ENCODE measurements around the gene UGP2. TPM values are rescaled to one million over a fixed set of nuclear protein-coding genes. Genes with fewer than 3 reads are reported as not detected.

UGP2 gene
- total RNA-seq, 2 donors from 2014 or later, result 57.3 to 68.6 TPM

DNA sequence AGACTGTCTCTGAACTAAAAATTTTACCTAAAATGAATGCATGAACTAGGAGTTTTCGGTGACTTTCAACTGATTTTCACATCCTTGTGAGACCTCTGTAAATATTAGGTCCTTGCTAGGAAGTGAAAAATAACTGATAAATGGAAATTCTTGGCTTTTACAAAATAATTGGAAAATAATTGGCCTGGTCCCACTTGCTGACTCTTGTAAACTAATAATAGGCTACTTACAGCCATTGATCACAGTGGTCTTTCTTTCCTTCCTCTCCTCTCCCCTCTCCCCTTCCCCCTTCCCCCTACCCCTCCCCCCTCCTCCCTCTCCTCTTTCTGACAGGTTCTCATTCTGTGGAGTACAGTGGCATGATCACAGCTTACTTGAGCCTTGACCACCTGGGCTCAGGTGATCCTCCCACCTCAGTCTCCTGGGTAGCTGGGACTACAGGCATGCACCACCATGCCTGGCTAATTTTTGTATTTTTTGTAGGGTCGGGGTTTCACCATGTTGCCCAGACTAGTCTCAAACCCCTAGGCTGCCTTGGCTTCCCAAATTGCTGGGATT, 38.3 kb downstream of the UGP2 start:
- Histone ChIP-seq H3K9me3 (no peaks in the 10 kb centered on the region), H3K27ac (no peak overlapping the region), H3K4me1 (replicated peaks) (no peaks in the 10 kb centered on the region), H3K36me3 (no peaks in the 10 kb centered on the region), H3K27me3 (replicated peaks; ENCODE audit: insufficient read depth) (no peaks in the 10 kb centered on the region), H3K4me3 (no peak overlapping the region)
- 77% methylated on average over 2 of the region's 2 CpGs for WGBS
- intact Hi-C loops (cut with DNase I), result no loop called here
- DNase-seq (ENCODE audit: low spot score), result no peak
- TF ChIP-seq POLR2A (IDR thresholded peaks at IDR 0.05) (no peak), POLR2AphosphoS5 (IDR thresholded peaks at IDR 0.05) (no peak)
- TF ChIP-seq, protein P1, sequence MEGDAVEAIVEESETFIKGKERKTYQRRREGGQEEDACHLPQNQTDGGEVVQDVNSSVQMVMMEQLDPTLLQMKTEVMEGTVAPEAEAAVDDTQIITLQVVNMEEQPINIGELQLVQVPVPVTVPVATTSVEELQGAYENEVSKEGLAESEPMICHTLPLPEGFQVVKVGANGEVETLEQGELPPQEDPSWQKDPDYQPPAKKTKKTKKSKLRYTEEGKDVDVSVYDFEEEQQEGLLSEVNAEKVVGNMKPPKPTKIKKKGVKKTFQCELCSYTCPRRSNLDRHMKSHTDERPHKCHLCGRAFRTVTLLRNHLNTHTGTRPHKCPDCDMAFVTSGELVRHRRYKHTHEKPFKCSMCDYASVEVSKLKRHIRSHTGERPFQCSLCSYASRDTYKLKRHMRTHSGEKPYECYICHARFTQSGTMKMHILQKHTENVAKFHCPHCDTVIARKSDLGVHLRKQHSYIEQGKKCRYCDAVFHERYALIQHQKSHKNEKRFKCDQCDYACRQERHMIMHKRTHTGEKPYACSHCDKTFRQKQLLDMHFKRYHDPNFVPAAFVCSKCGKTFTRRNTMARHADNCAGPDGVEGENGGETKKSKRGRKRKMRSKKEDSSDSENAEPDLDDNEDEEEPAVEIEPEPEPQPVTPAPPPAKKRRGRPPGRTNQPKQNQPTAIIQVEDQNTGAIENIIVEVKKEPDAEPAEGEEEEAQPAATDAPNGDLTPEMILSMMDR (IDR thresholded peaks at IDR 0.05), result no peak

DNA sequence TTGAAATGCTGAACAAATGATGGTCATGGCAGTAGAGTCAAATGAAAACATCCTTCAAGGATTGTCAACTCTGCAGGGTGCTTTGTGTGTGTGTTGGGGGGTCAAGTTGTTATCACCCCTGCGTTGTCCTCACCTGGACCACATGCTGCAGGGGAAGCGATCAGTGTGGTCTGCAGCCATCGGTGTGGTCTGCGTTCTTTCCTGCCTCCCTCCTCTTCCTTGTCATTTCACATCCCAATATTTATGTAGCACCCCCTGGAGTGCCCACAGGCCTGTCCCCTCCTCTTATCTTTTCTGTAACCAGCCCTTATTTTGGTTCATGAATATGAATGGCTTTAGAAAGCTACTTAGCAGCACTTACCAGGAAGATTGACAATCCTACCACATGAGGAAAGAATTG, 38.9 kb downstream of the UGP2 start:
- no peaks in the 10 kb centered on the region for H3K27me3 ChIP-seq (replicated peaks; ENCODE audit: insufficient read depth)
- no peak overlapping the region for H3K4me3 ChIP-seq
- no peak overlapping the region for H3K27ac ChIP-seq
- H3K36me3 ChIP-seq, result no peaks in the 10 kb centered on the region
- TF ChIP-seq, protein P1 (IDR thresholded peaks at IDR 0.05), result no peak
- TF ChIP-seq POLR2A (IDR thresholded peaks at IDR 0.05) (no peak), POLR2AphosphoS5 (IDR thresholded peaks at IDR 0.05) (no peak)
- intact Hi-C loops (cut with DNase I), result no loop called here
- DNase-seq (ENCODE audit: low spot score), result no peak
- no peaks in the 10 kb centered on the region for H3K4me1 ChIP-seq (replicated peaks)
- H3K9me3 ChIP-seq, result no peaks in the 10 kb centered on the region
- WGBS, result 73% methylated on average over 4 of the region's 4 CpGs

DNA sequence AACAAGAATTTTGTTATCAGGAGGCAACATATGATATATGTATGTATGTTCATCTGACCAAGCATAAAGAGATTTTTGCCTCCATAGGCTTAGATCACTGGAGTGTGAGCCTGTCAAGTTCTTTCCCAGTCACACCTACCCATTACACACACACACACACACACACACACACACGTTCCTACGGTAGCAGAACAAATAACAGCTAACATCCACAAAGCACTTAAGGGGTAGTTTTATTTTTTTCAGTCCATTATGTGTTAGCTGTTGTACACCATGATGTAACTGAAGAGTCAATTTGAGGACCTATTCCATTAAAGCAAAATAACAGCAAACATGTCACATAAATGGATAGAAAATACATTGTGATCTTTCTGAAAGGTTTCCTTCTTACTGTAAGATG, 39.5 kb downstream of the UGP2 start:
- intact Hi-C loops (cut with DNase I), result no loop called here

DNA sequence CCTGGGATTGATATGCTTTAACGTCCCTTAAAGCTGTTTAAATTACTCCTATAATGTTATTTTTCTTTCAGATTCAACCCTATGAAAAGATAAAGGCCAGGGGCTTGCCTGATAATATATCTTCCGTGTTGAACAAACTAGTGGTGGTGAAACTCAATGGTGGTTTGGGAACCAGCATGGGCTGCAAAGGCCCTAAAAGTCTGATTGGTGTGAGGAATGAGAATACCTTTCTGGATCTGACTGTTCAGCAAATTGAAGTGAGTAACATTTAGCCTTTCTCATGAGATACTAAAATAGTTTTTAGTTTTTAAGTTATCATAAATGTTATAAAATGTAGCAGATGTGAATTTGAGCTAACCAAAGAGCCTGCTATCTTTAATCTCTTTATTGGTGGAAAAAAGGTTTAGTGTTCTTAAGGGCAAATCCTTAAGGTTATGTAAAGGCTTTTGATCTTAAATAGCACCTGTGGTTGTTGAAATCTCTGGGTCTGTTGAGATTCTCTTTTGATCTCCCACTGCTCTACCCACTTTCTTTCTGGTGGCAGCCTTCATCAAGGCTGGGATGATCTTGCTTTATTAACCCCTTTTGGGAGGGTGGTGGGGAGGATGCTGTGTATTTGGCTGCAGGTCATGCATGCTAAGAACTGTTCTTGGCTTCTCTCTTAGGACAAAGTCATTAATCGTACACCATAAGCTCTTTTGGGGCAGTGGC, 40.9 kb downstream of the UGP2 start:
- no peak for DNase-seq (ENCODE audit: low spot score)
- intact Hi-C loops (cut with DNase I), result no loop called here
- H3K9me3 ChIP-seq, result no peaks in the 10 kb centered on the region
- TF ChIP-seq, protein P1 (IDR thresholded peaks at IDR 0.05), result no peak
- TF ChIP-seq POLR2AphosphoS5 (IDR thresholded peaks at IDR 0.05), result no peak
- TF ChIP-seq POLR2A (IDR thresholded peaks at IDR 0.05), result no peak
- no peaks in the 10 kb centered on the region for H3K27me3 ChIP-seq (replicated peaks; ENCODE audit: insufficient read depth)
- H3K4me1 ChIP-seq (replicated peaks), result no peaks in the 10 kb centered on the region
- H3K36me3 ChIP-seq, result no peaks in the 10 kb centered on the region
- no peak overlapping the region for H3K27ac ChIP-seq
- 86% methylated on average over 3 of the region's 3 CpGs for WGBS
- H3K4me3 ChIP-seq, result no peak overlapping the region

More for the DNA sequence above, 39.5 kb downstream of the UGP2 start:
- no peak overlapping the region for H3K4me3 ChIP-seq
- H3K9me3 ChIP-seq, result no peaks in the 10 kb centered on the region
- no peaks in the 10 kb centered on the region for H3K4me1 ChIP-seq (replicated peaks)
- WGBS, result 60% methylated on average over 2 of the region's 2 CpGs
- TF ChIP-seq, protein P1 (IDR thresholded peaks at IDR 0.05), result no peak
- TF ChIP-seq POLR2A (IDR thresholded peaks at IDR 0.05), result no peak
- no peaks in the 10 kb centered on the region for H3K36me3 ChIP-seq
- no peaks in the 10 kb centered on the region for H3K27me3 ChIP-seq (replicated peaks; ENCODE audit: insufficient read depth)
- no peak overlapping the region for H3K27ac ChIP-seq
- DNase-seq (ENCODE audit: low spot score), result no peak

GRCh38 chr2:63886445-63886844, 44.7 kb downstream of the UGP2 start:
- no peaks in the 10 kb centered on the region for H3K27me3 ChIP-seq (replicated peaks; ENCODE audit: insufficient read depth)
- H3K36me3 ChIP-seq, result no peaks in the 10 kb centered on the region
- TF ChIP-seq, protein P1 (IDR thresholded peaks at IDR 0.05), result no peak
- TF ChIP-seq POLR2A (IDR thresholded peaks at IDR 0.05) (no peak), POLR2AphosphoS5 (IDR thresholded peaks at IDR 0.05) (no peak)
- no peak overlapping the region for H3K4me3 ChIP-seq
- intact Hi-C loops (cut with DNase I), result loop anchor here (2.0 kb wide), 1 partner anchor 194 kb away; no protein-coding TSS in a partner anchor
- WGBS, result 100% methylated on average over 2 of the region's 2 CpGs
- H3K4me1 ChIP-seq (replicated peaks), result no peaks in the 10 kb centered on the region
- H3K9me3 ChIP-seq, result no peaks in the 10 kb centered on the region
- no peak overlapping the region for H3K27ac ChIP-seq
- no peak for DNase-seq (ENCODE audit: low spot score)
